HG03196 (cell line): Measurements from ENCODE around the gene HDAC9.

Source experiments
- ATAC-seq: cut with Tn5 transposase; IDR thresholded peaks from one replicate; pipeline ENCODE4 v1.9.1; 2021; ENCODE audit not compliant: unreplicated experiment

Gene HDAC9

DNA sequence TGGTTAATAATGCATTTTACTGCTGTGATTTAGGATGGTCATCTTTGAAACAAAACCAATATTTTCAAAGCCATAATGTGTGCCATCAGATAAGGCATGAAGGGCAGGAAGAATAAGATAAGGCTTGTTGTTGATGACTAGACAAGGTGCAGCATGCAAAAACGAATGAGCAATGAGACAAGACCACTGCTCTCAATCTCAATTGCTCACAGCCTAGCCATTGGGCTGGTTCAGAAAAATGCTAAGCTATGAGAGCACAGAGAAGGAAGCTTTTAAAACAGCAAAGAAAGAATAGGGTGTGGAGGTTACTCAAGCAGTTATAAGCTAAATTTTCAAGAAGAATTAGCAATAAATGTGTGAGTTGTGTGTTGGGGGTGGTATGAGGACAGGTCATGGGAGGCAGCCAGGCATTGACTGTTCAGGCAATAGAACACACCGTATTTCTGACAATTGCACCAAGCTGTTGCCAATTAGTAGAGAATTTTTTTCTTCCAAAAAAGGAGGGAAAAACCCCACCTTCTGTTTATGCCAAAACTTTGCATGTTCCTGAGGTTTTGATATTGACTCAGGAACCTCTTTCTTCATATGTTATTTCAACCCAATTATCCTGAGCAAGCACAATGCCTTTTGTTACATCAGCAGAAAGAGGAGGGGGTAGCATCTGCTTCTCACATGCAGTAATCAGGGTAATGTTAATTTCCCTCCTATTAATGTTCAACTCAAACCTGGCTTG is 276.5 kb downstream of the HDAC9 start:
- ATAC-seq: no peak

DNA sequence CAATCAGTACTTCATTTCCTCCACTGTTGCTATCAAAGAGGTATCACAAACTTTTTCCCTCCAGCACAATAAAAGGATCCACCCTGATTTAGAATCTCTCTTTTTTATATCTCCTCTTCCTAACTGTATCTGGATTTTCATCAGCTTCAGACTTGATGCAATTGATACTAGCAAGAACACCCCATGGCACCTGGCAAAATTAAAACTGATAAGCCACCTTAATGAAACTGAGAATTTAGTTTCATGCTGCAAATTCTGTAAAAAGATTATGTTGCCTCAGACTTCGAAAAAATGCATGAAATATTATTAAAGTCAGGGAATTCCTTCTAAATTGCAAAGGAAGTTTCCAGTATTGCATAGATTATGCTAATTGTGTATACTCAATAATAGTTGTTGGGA is 277.0 kb downstream of the HDAC9 start:
- no peak for ATAC-seq

DNA sequence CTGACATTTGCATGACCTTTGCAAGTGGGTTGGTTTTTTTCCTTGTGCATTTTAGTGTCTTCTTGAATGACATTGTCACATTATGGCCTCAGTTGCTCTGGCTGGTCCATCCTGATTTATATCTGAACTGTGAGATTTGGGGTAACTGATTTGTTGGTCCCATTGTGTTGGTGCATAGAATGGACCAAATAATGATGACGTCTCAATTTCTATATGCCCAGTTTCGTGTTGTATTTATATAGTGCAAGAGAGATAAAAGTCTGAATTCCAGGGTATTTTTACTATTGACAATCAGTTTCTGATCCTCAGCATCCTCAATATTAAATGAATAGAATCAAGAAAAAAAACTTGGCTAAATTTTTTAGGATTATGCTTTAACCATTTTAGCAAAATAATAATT is 281.8 kb downstream of the HDAC9 start:
- no peak for ATAC-seq

DNA sequence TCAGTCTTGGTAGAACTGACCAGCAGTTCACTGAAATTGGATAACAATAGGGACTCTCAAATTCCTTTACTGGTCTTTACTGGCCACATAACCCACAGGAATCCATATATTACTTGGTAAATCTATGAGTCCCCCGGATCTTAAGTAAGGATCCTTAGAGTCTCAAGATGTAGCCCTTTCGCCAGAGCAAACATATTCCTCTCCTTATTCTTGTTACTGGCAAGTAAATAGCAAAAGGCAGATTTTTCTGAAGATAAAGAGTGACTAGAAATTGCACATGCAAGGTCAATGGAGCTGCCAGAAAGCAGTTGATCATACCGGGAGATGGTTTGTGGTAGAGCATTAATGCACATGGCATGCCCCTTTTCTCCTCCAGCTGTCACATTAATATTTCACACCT is 283.0 kb downstream of the HDAC9 start:
- ATAC-seq: no peak

DNA sequence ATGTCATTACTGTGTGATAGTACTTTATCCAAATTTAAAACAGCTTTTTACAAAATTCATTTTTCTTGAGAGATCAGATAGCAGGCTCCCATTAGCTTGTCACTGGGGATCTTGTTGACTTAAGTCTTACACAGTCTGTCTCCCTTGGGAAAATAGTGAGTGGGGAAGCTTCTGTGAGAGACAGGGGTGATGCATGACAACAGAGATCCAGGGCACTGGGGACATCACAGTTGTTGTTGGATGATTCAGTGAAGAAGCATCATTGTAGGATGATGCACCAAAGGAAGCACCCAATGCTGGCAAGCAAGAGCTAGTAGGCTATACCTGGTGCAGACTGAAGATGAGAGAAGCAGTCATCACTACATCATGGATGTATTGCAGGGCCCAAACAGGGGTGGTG is 284.7 kb downstream of the HDAC9 start:
- ATAC-seq: no peak

DNA sequence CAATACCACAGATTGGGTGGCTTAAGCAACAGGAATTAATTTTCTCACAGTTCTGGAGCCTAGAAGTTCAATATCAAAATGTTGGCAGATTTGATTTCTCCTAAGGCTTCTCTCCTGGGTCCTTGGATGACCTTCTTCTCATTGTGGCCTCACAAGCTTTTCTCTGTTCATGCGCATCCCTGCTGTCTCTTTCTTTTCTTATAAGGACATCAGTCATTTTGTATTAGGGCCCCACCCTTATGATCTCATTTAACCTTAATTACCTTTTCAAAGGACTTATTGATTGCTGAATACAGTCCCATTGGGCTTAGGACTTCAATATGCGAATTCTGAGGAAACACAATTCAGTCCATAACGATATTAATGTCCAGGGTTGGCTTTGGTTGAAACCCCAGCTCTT is 285.4 kb downstream of the HDAC9 start:
- no peak for ATAC-seq

DNA sequence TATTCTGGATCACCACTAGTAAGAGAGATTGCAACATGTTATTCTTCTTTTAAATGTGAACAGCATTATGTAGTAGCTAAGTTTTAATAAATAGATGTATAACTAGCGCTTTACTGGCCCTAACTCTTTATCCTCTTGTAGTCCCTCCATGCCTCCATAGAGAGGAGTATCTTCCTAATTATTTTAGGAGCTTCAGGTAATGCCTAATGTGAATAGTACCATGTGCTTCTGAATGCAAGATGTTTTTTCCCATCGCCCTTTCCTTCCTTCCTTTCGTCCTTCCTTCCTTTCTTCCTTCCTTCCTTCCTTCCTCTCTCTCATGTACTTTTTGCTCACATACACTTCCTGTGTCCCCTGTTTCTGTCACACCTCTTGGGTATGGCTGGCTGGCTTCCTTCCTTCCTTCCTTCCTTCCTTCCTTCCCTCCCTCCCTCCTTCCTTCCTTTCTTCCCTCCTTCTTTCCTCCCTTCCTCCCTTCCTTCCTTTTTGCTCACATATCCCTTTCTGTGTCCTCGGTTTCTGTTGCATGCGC is 290.7 kb downstream of the HDAC9 start:
- no peak for ATAC-seq

DNA sequence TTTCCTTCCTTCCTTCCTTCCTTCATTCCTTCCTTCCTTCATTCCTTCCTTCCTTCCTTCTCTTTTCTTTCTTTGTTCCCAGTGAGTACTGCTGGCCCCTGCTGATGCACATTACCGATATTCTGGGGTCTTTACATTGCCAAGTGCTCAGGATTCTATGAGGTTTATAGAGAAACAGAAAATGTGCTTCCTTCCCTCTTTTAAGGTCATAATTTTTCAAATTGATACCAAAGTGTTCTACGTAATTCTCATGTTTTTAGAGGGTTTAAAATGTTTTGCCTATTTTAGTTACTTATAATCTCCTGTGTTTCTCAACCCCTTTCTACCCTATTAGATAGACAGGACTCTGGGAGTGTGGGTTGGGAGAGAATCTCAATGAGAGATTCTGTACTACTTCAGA is 291.2 kb downstream of the HDAC9 start:
- ATAC-seq: no peak

DNA sequence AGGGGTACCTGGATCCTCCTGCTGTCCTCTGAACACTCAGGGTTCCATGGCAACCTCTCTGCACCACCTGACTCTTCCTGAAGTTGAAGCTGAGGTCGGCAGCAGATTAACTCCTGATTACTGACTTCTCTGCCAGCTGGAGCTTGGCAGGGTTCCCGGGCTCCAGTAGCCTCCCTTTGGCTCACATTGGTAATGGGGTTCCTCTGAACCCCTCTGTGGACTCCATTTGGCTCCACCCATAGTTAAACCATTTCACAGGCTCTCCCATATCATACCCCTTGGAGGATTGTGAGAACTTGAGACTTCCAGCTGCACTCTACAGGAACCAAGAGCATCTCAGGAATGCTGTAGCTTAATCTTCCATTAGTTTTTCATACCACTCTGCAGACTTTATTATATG is 292.5 kb downstream of the HDAC9 start:
- no peak for ATAC-seq

DNA sequence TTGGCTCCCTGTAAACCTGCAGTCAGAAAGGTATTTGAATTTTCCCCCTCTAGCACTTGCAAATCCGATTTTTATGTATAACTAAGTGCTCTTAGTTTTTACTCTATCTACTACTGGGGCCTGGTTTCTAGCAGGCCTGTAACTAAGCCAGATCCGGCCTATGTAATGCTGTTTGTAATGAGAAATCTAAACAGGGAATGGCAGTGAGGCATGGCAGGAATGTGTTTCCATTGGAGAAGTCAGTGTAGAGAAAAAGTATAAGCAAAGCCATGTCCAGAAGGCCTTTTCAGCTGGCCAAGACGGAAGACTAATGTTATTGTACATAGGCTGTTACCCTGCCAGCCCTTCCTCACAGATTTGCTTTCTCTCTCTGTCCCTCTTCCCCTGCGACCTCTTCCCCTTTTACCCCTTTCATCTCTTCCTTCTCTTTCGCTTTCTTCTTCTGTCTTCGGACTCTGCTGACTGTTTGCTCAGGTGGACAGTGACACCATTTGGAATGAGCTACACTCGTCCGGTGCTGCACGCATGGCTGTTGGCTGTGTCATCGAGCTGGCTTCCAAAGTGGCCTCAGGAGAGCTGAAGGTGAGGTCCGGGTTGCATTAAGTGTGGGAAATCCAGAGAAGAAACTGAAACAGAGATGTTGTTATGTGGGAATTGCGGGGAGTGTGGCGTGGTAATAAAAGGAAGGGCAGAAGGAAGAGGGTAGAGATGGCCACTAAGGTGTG is 297.5 kb downstream of the HDAC9 start:
- no peak for ATAC-seq

DNA sequence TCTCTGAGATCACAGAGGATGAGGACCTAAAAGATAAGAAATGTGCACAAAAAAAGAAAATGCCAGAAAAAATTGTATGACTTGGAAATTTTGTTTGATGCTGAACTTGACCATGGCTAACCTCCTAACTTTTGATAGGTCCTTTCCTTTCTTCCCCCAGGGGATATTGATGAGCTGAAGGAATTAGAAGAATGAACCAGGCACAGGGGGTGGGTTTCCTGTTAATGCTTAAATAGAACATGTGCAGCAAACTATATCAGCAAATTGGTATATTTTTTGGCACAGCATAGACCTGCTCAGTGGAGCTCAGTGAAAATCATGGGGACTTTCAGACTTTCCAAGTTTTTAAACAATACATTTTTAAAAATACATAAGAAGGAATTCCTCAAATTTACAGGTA is 300.7 kb downstream of the HDAC9 start:
- no peak for ATAC-seq

DNA sequence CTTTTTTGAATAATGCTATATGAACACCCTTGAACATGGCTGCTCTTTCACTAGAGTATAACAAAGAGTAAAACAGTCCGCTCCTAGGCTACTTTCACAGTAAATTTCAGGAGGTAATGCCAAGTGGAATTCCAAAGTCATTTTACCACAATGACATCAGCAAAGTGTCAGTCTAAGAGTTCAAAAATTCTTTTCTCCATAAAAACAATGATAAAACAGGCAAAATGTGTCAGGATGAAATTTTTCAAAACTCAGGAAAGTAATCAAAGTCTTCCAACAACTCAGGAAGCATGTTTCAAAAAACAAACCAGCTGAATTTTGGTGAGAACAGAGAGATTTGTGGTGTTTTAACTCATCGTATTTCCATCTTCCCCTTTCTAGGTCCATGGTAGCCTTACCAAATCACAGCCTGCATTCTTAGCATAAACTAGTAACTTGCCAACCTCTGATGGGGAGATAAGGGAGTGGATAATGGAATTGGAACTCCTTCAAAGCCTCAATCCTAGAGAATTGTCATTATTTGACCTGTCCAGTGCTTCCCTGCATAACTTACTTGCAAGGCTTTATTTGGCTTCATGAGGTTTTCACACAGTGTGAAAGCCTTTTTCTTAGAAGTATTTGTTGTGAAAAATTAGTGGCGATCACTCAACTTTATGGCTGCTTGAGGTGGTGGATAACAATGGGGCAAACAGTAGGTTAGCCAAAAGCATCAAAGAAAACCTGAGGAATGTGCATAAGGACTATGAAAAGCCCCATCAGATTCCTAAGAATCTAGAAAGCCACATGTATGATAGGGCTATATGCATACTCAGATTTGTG is 302.7 kb downstream of the HDAC9 start:
- no peak for ATAC-seq

DNA sequence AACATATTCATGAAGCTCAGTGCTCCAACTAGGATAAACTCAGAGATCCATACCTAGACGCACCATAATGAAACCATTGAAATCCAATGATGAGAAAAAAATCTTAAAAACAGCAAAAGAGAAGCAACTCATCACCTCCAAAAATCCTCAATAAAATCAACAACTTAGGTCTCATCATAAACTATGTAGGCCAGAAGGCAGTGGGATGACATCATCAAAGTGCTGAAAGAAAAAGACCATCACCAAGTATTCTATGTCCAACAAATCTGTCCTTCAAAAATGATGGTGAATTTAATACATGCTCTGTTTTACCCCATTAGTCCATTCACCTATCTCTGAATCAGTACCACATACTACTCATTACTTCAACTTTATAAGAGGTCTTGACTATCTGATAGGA is 304.4 kb downstream of the HDAC9 start:
- no peak for ATAC-seq

DNA sequence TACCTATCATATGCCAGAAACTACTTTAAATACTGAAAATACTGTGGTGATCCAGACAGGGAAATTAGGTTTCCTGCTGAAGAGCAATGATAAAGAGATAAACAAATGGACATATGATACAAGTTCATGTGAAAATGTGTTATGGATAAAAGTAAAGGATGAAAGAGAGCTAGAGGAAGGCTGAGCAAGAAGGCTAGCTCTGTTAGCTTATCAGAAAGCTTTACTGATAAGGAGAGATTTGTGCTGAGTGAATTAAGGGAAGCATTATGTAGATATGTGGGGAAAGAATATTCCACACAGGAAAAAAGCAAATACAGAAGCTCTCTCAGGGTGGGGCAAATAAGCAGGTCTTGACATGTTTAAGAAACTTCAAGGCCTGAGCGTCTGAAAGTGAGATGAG is 308.4 kb downstream of the HDAC9 start:
- no peak for ATAC-seq

DNA sequence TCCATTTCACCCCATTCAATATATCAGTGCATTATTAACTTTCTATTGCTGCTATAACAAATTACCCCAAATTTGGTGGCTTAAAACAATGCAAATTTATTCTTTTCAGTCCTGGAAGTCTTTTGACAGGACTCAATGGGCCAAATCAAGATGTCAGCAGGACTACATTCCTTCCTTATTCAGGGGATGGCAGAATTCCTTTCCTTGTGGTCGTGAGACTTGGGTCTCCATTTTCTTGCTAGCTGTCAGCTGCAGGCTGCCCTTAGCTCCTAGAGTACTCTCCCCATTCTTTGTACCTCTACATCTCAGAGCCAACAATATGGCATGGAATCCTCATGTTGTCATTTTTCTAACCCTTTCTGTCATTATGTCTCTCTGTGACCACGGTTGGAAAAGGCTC is 310.6 kb downstream of the HDAC9 start:
- ATAC-seq: no peak

DNA sequence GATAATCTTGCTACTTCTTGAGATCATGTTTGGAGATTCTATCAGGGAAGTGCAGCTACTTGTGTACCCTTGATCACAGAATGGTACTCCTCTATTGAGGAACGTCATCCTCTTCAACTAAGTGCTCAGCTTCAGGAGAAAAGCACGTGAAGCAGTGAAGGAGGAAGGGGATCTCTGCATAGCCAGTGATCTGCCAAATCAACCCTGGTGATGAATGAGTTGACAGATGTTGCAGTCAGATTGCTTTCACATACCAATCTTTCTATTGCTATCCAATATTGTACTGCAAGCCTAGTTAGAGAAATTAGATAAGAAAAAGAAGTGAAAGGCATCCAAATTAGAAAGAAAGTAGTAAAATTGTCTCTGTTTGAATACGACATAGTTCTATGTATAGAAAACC is 312.5 kb downstream of the HDAC9 start:
- ATAC-seq: no peak

DNA sequence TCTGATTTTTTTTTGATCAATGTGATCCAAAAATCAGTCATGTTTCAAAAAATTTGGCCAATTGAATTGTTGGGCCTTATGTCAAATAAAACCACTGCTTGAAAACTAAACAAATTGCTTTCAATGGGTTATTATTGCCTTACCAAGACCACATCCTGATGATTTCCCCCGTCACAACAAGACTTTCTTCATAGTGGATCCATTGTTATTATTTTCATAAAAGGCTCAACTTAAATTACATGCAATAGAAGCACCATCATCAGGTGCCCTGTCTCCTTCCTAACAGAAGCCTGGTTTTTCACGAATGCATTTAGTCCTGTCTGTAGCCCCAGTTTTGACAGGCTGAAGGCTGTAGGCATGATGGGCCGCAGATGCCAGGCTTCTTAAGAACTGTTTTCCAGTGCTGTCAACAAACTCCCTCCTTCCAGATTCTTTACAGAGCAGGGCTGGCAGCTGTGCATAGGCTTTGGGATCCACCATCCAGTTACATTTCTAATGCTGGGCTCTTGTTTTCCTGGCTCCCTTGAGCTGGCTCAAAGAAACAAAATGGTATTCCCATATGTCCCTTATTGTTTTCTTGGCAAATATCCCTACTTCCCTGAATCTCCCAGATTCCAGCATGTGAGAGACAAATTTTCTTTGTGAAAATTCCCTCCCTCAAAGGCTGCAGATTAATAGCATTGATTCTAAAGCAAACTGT is 319.9 kb downstream of the HDAC9 start:
- ATAC-seq: no peak

DNA sequence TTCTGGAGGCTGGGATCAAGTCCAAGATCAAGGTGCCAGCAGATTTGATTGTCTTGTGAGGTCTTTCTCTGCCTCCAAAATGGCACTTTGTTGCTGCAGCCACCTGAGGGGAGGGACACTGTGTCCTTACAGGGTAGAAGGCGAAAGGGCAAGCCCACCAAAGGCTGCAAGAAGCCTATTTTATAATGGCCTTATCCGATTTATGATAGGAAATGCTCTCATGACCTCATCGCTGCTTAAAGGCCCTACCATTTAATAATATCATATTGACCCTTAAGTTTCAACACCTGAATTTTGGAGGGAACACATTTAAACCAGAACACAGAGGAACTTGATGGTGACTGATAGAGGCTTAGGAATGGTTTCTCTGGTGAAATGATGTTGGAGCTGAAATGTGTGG is 325.4 kb downstream of the HDAC9 start:
- no peak for ATAC-seq

DNA sequence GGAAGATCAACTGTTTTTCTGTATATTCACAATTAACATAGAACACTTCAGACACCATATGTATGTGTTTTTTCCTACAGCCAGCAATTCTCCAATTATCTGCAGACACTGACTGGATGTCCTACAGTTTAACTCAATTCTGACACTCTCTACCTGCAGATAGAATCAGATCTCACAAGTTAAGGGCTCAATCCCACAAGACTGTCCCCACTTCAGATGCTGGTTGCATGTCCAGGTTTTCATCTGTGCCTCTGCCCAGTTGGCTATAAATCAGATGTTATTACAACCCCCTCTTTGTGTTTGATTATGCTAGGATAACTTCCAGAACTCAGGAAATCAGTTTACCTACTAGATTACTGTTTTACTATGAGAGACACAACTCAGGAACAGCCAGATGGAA is 326.0 kb downstream of the HDAC9 start:
- ATAC-seq: no peak

DNA sequence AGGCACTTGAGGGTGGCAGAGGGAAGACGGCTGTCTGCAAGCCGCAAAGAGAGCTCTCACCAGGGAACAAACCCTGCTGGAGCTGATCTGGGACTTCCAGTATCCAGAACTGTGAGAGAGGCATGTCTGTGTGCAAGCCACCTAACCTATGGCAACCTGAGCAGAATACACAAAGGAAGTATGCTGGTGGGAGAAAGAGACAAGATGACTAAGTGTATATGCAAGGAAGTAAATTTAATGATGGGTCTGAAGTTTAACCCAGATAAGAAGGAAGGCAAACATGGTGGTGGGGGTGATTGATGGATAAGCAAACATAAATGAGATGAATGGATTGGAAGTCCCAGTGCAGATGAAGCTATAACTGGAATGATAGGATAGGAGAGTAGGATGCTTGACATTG is 328.6 kb downstream of the HDAC9 start:
- no peak for ATAC-seq
